HG03108 (cell line): ENCODE results near the gene HNRNPK.

Experiments
- ATAC-seq: cut with Tn5 transposase; IDR thresholded peaks from one replicate; pipeline ENCODE4 v1.9.1; 2021; ENCODE audit warnings: moderate library complexity; ENCODE audit not compliant: unreplicated experiment

HNRNPK gene

GRCh38 chr9:83935276-83935935, 44.6 kb downstream of the HNRNPK start:
- no peak for ATAC-seq

GRCh38 chr9:83934569-83935275, 45.3 kb downstream of the HNRNPK start:
- ATAC-seq = no peak

- no peak for ATAC-seq
These were observed 46.2 kb downstream of the HNRNPK start for GRCh38 chr9:83933790-83934189.

GRCh38 chr9:83932851-83933250, 47.2 kb downstream of the HNRNPK start:
- ATAC-seq = no peak

GRCh38 chr9:83932011-83932410, 48.0 kb downstream of the HNRNPK start:
- no peak for ATAC-seq

- no peak for ATAC-seq
These were observed 49.1 kb downstream of the HNRNPK start for GRCh38 chr9:83930881-83931280.

GRCh38 chr9:83927591-83927990, 52.4 kb downstream of the HNRNPK start:
- no peak for ATAC-seq

- peak; percentile 97 for ATAC-seq
These were observed 58.9 kb downstream of the HNRNPK start, which contains the start of gene KIF27 for GRCh38 chr9:83920927-83921707. KIF27 (minus strand) TSS chr9:83921432; CDS start chr9:83915591, 5,841 bp downstream.

- ATAC-seq = peak; percentile 29
These were observed 59.5 kb downstream of the HNRNPK start for GRCh38 chr9:83920469-83920926.

- no peak for ATAC-seq
These were observed 60.9 kb downstream of the HNRNPK start for GRCh38 chr9:83919111-83919510.
